ENCODE data around the gene HEATR5A.

DNA sequence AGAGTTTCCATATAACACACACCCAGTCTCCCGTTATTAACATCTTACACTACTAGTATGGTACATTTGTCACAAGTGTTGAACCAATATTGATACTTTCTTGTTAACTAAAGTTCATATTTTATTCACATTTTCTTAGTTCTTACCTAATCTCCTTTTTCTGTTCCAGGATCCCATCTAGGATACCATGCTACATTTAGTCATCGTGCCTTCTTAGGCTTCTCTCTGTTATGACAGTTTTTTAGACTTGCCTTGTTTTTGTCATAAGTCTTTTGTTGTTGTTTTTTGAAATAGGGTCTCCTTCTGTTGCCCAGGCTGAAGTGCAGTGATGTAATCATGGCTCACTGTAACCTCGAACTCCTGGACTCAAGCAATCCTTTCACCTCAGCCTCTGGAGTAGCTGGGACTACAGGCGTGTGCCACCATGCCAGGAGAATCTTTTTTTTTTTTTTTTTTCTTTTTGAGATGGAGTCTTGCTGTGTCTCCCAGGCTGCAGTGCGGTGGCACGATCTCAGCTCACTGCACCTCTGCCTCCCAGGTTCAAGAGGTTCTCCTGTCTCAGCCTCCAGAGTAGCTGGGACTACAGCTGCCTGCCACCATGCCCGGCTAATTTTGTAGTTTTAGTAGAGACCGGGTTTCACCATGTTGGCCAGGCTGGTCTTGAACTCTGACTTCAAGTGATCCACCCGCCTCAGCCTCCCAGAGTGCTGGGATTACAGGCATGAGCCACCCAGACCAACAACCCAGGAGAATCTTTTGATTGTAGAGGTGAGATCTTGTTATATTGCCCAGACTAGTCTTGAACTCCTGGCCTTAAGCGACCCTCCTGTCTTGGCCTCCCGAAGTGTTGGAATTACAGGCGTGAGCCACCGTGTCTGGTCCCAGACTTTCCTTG lies 153.7 kb downstream of the HEATR5A start:
- TF ChIP-seq, protein P1, sequence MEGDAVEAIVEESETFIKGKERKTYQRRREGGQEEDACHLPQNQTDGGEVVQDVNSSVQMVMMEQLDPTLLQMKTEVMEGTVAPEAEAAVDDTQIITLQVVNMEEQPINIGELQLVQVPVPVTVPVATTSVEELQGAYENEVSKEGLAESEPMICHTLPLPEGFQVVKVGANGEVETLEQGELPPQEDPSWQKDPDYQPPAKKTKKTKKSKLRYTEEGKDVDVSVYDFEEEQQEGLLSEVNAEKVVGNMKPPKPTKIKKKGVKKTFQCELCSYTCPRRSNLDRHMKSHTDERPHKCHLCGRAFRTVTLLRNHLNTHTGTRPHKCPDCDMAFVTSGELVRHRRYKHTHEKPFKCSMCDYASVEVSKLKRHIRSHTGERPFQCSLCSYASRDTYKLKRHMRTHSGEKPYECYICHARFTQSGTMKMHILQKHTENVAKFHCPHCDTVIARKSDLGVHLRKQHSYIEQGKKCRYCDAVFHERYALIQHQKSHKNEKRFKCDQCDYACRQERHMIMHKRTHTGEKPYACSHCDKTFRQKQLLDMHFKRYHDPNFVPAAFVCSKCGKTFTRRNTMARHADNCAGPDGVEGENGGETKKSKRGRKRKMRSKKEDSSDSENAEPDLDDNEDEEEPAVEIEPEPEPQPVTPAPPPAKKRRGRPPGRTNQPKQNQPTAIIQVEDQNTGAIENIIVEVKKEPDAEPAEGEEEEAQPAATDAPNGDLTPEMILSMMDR (IDR thresholded peaks at IDR 0.05), result no peak
- TF ChIP-seq POLR2A (IDR thresholded peaks at IDR 0.05), result no peak
